ENCODE data around the gene BPIFA2. TPM values are rescaled to one million over a fixed set of nuclear protein-coding genes. Genes with fewer than 3 reads are reported as not detected.

BPIFA2 gene
- total RNA-seq, 1 experiment from 2014 or later = not detected

GRCh38 chr20:33139467-33139866 lies 28.5 kb upstream of the BPIFA2 start:
- H3K4me1 ChIP-seq = no peaks in the 10 kb centered on the region
- peaks cover 3% of the 10 kb centered on the region; the same call in 1 of the 2 replicates for H3K27me3 ChIP-seq
- no peaks in the 10 kb centered on the region for H3K36me3 ChIP-seq
- DNase-seq = no peak
- H3K4me3 ChIP-seq = no peak overlapping the region
- H3K9me3 ChIP-seq (replicated peaks) = no peaks in the 10 kb centered on the region
- H3K27ac ChIP-seq = no peak overlapping the region

DNA sequence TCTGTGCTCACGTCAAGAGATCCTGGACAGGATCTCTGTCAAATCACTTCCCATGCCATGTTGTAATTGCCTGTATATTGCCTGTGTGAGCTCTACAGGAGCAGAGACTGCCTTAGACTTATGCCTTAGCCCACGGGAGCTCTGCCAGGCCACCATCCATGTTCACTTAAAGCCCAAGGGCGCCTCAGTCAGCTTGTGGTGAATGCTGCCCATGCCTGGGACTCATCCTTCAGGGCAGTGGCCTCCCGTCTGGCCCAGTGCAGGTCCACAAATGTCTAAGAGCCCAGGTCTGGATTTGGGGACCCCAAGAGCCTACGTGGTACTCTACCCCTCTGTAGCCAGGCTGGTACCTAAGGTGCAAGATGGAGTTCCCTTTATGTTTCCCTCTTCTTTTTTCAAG lies 22.4 kb upstream of the BPIFA2 start:
- no peaks in the 10 kb centered on the region for H3K4me1 ChIP-seq
- H3K4me3 ChIP-seq = no peak overlapping the region
- DNase-seq = no peak

DNA sequence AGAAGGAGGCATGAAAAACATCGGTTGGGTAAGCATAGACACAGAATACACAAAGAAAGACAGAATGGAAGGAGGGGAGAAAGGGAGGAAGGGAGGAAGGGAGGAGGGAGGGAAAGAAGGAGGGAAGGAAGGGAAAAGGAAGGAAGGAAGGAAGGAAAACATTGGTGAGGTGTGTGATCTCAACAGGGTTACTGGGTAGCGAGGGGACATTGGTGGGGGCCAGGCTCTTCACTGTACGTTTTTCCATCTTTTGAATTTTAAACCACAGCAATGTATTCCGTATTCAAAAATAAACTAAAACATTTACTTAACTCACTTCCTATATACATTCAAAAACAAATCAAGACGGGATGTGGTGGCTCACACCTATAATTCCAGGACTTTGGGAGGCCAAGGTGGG lies 20.7 kb upstream of the BPIFA2 start:
- Histone ChIP-seq H3K9me3 (replicated peaks) (no peaks in the 10 kb centered on the region), H3K4me3 (no peak overlapping the region), H3K27ac (no peak overlapping the region), H3K36me3 (no peaks in the 10 kb centered on the region), H3K4me1 (no peaks in the 10 kb centered on the region), H3K27me3 (peaks cover 19% of the 10 kb centered on the region)
- no peak for DNase-seq

More for the DNA sequence above, 22.4 kb upstream of the BPIFA2 start:
- H3K27me3 ChIP-seq = peaks cover 18% of the 10 kb centered on the region; the same call in 1 of the 2 replicates
- no peak overlapping the region for H3K27ac ChIP-seq
- no peaks in the 10 kb centered on the region for H3K9me3 ChIP-seq (replicated peaks)
- H3K36me3 ChIP-seq = no peaks in the 10 kb centered on the region

- DNase-seq = no peak
- H3K27ac ChIP-seq = no peak overlapping the region
- H3K27me3 ChIP-seq = peaks cover 19% of the 10 kb centered on the region
- no peaks in the 10 kb centered on the region for H3K9me3 ChIP-seq (replicated peaks)
- no peaks in the 10 kb centered on the region for H3K36me3 ChIP-seq
- H3K4me3 ChIP-seq = no peak overlapping the region
- no peaks in the 10 kb centered on the region for H3K4me1 ChIP-seq
Observed at GRCh38 chr20:33148040-33148439, 19.9 kb upstream of the BPIFA2 start.

- Histone ChIP-seq H3K4me3 (no peak overlapping the region), H3K27me3 (peaks cover 32% of the 10 kb centered on the region), H3K9me3 (replicated peaks) (no peaks in the 10 kb centered on the region), H3K27ac (no peak overlapping the region), H3K4me1 (no peaks in the 10 kb centered on the region), H3K36me3 (no peaks in the 10 kb centered on the region)
- no peak for DNase-seq
Observed at GRCh38 chr20:33154252-33154651, 13.7 kb upstream of the BPIFA2 start.

- Histone ChIP-seq H3K4me1 (no peaks in the 10 kb centered on the region), H3K27me3 (peaks cover 35% of the 10 kb centered on the region), H3K9me3 (replicated peaks) (no peaks in the 10 kb centered on the region), H3K27ac (no peak overlapping the region), H3K36me3 (no peaks in the 10 kb centered on the region), H3K4me3 (no peak overlapping the region)
- no peak for DNase-seq
Observed at GRCh38 chr20:33158637-33159385, 9.1 kb upstream of the BPIFA2 start.

GRCh38 chr20:33159713-33160112 lies 8.2 kb upstream of the BPIFA2 start:
- no peaks in the 10 kb centered on the region for H3K9me3 ChIP-seq (replicated peaks)
- no peak overlapping the region for H3K4me3 ChIP-seq
- H3K4me1 ChIP-seq = no peaks in the 10 kb centered on the region
- H3K27ac ChIP-seq = no peak overlapping the region
- H3K27me3 ChIP-seq = peaks cover 38% of the 10 kb centered on the region
- H3K36me3 ChIP-seq = no peaks in the 10 kb centered on the region
- DNase-seq = no peak

DNA sequence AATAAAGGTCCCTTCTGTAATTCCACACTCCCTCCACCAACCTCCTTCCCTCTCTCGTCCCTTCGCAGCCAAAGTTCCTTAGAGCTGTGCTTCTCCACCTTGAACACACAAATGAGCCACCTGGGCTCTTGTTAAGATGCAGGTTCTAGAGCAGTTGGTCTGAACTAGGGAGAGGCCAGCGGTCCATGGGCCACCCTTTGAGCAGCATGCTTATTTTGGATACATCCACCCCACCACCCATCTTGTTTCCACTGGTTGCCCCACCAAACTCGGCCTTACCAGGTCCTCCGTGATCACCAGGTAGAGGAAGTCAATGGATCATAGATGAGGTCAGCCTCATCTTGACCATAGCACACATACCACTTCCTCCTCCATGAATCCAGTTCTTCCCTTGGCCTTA lies 7.3 kb upstream of the BPIFA2 start:
- no peak overlapping the region for H3K27ac ChIP-seq
- no peaks in the 10 kb centered on the region for H3K4me1 ChIP-seq
- no peaks in the 10 kb centered on the region for H3K9me3 ChIP-seq (replicated peaks)
- H3K4me3 ChIP-seq = no peak overlapping the region
- H3K36me3 ChIP-seq = no peaks in the 10 kb centered on the region
- peaks cover 32% of the 10 kb centered on the region for H3K27me3 ChIP-seq
- no peak for DNase-seq

DNA sequence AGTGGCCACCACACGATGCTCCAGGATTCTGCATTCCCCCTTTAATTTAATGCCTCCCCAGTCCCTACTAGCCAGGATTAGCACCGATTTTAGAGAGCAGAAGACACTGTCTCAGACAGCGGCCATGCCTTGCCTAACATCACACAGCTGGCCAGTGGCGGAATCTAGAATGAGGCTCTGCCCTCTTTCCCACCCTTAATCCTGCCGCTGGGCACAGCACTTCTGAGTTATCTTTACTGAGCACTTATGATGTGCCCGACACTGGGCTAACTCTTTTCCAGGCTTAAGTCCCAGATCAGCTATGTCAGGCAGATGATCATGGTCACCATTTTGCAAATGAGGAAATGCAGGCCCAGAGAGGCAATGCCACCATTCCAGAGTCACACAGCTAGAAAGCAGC lies 5.6 kb upstream of the BPIFA2 start:
- Histone ChIP-seq H3K27ac (no peak overlapping the region), H3K36me3 (no peaks in the 10 kb centered on the region), H3K9me3 (replicated peaks) (no peaks in the 10 kb centered on the region), H3K4me3 (no peak overlapping the region), H3K4me1 (no peaks in the 10 kb centered on the region), H3K27me3 (peaks cover 18% of the 10 kb centered on the region)
- no peak for DNase-seq

- Histone ChIP-seq H3K4me3 (no peak overlapping the region), H3K27me3 (peaks cover 18% of the 10 kb centered on the region), H3K27ac (no peak overlapping the region), H3K9me3 (replicated peaks) (no peaks in the 10 kb centered on the region), H3K4me1 (no peaks in the 10 kb centered on the region), H3K36me3 (no peaks in the 10 kb centered on the region)
- DNase-seq = no peak
Observed at GRCh38 chr20:33162753-33163152, 5.2 kb upstream of the BPIFA2 start.

- DNase-seq = no peak
- Histone ChIP-seq H3K4me1 (no peaks in the 10 kb centered on the region), H3K27me3 (peaks cover 18% of the 10 kb centered on the region), H3K36me3 (no peaks in the 10 kb centered on the region), H3K27ac (no peak overlapping the region), H3K9me3 (replicated peaks) (0 out of 2 replicates have a peak, but pooled peaks cover 2% of the 10 kb centered on the region), H3K4me3 (no peak overlapping the region)
Observed at GRCh38 chr20:33163856-33164762, 3.9 kb upstream of the BPIFA2 start.

DNA sequence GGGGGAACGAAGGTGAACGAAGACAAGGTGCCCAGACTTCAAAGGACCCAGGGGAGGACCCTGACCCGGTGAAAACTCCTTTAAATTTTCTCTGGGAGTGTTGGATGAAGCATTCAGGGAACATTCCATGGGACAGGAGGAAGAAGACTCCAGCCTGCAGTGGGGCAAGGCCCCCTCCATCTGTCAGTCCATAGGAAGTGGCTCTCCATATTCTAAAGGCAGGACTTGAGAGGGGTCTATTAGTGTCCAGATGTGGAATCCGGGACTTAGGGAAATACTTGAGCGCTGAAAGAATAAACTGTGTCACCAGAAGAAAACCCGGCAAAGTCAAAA lies 3.2 kb upstream of the BPIFA2 start:
- no peak overlapping the region for H3K27ac ChIP-seq
- H3K4me1 ChIP-seq = no peaks in the 10 kb centered on the region
- peaks cover 18% of the 10 kb centered on the region for H3K27me3 ChIP-seq
- H3K9me3 ChIP-seq (replicated peaks) = 0 out of 2 replicates have a peak, but pooled peaks cover 3% of the 10 kb centered on the region
- no peak for DNase-seq
- H3K4me3 ChIP-seq = no peak overlapping the region
- H3K36me3 ChIP-seq = no peaks in the 10 kb centered on the region

DNA sequence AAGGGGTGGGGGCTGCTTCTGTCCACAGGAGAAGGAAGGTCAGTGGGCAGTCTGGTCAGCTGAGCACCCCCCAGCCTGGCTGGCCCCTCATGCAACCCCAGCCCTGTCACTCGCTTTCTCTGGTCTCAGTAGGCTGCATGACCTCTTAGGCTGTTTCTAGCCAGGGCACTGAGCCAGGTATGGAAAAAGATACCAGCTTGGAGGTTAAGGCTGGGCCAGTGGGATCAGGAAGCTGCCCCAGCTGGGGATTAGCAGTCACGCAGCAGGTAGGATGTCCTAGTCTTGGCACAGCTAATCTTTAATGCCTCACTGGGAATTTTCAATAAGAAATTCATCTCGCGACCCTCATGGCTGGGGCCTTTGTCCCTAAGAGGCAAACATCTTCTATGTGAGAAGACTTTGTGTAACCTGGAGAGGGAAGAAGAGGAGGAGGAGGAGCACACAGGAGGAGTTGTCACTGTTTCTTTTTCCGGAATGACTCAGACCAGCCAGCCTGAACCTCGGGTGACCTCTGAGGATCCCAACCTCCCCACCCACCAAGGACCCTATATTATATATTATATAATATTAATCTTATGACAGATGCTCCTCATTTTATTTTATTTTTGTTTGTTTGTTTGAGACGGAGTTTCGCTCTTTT lies 2.4 kb upstream of the BPIFA2 start:
- Histone ChIP-seq H3K36me3 (no peaks in the 10 kb centered on the region), H3K27ac (no peak overlapping the region), H3K4me3 (no peak overlapping the region), H3K27me3 (peaks cover 17% of the 10 kb centered on the region), H3K9me3 (replicated peaks) (0 out of 2 replicates have a peak, but pooled peaks cover 3% of the 10 kb centered on the region), H3K4me1 (no peaks in the 10 kb centered on the region)
- DNase-seq = no peak

- H3K9me3 ChIP-seq (replicated peaks) = 0 out of 2 replicates have a peak, but pooled peaks cover 3% of the 10 kb centered on the region
- no peak for DNase-seq
Observed at GRCh38 chr20:33166533-33167113, 1.3 kb upstream of the BPIFA2 start.

More at GRCh38 chr20:33166533-33167113, 1.3 kb upstream of the BPIFA2 start:
- H3K4me1 ChIP-seq = no peaks in the 10 kb centered on the region
- H3K4me3 ChIP-seq = no peak overlapping the region
- no peak overlapping the region for H3K27ac ChIP-seq
- peaks cover 15% of the 10 kb centered on the region for H3K27me3 ChIP-seq
- no peaks in the 10 kb centered on the region for H3K36me3 ChIP-seq

Measured in SJCRH30 (cell line).